Kidney tubule cell (primary cell): ENCODE results near the gene GIGYF1.

ENCODE experiments used
- DNase-seq: peaks from one replicate; pipeline ENCODE4 v3.0.0-alpha.2; 2018; ENCODE audit warnings: low spot score

Gene GIGYF1

GRCh38 chr7:100684534-100685042 is 9.5 kb downstream of the GIGYF1 start:
- DNase-seq: no peak

DNA sequence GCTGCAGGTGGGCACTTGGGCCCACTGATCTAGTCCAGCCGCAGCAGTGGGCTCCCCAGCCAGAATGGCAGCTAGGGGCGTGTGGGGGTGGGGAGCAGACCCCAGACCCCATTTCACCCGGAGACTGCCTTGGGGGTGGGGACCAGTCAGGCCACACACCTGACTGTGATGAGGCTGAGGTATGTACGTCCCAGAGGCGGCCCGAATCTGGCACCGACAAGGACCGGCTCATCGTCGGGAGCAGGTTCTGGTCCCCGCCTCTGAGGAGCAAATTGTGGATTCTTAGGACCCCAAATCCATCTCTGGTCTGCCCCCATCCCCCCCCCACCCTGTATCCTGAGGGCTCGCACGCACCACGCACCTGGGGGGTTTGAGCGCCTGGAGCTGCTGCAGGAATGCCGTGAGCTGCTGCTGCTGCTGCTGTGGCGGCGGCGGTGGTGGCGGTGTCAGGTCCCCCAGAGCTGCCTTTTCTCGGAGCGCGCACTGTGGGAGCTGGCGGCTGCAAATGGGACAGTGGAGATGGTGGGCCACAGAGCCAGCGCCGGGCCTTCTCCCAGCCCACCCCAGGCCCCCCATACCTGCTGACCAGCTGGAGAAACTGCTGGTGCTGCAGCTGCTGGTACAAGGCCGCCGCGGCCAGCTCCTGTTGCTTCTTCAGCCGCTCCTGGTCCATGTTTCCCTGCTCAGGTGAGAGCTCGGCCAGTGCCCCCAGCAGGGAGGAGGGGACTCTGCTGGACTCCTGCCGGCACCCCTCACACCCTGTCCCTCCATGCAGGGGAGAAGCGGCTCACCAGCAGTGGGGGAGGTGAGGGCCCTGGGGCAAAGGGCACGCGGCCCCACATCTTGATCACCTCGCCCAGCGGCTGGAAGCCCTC is 10.2 kb downstream of the GIGYF1 start:
- DNase-seq: no peak

- DNase-seq: no peak
Observed at GRCh38 chr7:100682991-100683658, 10.9 kb downstream of the GIGYF1 start.

- no peak for DNase-seq
Observed at GRCh38 chr7:100682228-100682741, 11.8 kb downstream of the GIGYF1 start.

DNA sequence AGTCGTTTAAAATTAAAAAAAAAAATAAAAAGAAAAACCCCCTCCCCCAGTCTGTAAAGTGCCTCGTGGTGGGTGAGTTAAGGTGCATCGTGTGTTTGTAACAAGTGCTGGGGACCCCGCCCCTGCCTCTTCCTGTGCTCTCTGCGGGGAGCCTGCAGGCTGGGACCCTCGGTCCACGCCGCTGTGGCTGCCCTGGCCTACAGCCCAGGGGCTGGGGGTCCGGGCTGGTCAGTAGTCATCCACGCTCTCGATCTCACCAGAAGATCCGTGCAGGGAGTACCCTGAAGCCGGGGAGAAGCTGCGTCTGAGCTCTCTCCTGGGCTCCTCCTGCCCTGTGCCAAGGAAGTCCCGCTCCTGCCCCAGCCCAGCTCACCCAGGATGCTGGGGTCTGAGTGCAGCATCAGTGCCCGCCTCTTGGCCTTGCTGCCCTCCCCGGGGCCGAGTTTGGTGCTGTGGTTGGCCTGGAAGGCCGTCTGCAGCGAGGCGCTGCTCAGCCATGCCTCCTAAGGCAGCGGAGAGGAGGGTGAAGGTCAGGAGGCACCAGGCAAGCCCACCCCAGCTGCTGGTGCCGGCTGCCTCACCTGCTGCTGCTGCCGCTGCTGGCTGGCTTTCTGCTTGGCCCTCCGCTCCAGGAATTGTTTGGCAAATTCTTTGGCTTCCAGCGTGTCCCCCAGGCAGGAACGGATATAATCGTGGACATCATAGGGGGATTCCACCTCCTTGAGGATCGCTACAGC is 12.4 kb downstream of the GIGYF1 start:
- no peak for DNase-seq

DNA sequence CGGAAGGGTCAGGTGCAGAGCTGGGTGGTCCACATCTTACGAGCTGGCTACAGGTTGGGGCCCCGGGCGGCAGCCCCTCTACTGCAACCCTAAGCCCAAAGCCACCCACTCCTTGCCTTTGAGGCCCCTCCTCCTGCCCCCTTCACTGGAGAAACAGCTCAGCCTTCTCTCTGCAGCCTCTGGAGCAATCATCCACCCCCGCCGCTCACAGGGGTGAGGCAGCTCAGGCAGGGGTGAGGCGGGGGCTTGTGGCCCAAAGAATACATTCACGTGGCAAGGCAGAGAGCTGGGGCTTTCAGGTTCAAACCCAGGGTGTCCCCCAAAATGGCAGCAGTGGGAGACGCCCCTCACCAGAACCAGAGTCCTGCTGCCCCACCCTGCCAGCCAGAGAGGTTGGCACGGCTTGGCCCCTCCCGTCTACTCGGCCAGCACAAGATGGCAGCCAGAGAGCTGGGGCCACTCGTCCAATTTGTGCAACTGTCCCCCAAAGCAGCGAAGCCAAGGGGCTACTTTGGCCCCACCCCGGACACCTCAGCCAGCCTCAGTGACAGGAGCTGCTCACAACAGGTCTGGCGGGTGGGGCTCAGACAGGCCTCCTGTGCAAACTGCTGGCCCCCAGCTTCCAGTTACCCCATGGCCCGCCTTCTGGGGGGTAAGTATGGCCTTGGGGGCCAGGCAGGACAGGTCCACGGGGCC is 13.3 kb downstream of the GIGYF1 start:
- no peak for DNase-seq

- DNase-seq: no peak
Observed at GRCh38 chr7:100679927-100680575, 14.0 kb downstream of the GIGYF1 start.

DNA sequence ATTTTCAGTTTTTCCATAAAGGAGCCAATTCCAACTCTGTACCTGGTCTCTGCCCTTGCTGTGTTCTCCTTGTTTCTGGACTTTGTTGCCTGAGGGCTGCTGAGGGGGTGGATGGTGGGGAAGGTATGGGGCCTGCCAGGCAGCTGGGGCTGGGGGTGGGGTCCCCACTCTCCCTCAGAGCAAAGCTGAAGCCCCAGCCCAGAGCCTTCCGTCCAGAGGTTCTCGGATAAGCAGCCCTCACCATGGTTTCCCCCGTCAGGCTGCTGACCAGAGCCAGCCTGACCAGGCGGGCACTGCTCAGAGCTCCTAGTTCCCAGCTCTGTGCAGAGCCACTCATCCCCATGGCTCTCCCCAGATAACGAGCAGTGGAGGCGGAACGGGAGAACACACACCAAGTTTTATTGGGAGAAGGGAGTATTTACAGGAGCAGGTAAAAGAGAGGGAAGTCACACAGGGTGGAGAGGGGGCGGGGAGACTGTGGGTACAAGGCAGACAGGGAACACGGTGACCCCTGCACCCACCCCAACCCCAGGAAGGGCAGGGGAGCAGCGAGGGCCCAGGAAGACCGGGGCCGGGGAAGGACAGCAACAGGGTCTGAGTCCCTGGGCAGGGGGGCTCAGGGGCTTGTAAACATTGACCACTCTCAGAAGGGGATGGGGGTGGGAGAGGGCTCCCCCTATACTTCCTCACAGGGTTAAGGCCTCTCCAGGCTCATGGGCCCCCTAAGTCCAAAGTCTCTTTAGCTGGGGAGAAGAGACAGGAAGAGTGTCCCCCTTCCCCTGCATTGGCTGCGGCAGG is 14.7 kb downstream of the GIGYF1 start:
- DNase-seq: no peak

- no peak for DNase-seq
Observed at GRCh38 chr7:100678291-100678984, 15.6 kb downstream of the GIGYF1 start.

- no peak for DNase-seq
Observed at GRCh38 chr7:100677308-100678267, 16.5 kb downstream of the GIGYF1 start.

GRCh38 chr7:100676501-100677306 is 17.3 kb downstream of the GIGYF1 start:
- no peak for DNase-seq

DNA sequence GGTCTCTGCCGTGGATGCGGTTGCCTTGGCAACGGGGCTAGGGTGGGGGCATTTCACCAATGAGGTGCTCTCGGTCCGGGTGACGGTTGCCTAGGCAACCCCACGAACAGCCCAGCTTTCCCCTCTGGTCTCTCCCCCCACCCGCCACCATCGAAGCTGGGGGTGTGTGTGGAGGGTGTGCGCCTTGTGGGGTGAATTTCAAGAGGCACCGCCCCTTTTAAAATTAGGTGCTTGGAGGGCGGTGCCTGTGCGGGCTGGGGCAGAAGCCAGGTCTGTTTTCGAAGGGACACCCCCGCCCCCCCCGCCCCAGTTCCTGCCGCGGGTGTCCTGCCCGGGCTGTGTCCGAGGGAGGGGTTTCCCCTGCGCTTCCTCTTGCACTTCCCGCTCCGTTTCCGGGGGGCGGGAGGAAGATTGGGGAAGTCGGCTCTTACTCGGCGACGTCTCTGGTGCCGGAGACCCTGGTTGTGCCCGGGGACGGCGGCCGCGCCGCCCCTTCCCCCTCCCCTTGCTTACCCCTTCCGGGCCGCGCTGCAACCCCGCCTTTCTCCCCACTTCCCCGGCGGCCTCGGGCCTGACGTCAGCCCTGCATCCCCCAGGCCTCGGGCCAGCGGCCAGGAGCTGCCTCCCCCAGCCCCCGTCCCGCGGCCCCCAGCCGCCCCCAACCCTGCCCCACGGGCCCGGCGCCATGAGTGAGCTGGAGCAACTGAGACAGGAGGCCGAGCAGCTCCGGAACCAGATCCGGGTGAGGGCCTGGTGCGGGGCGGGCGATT is 18.3 kb downstream of the GIGYF1 start:
- DNase-seq: peak; percentile 80

DNA sequence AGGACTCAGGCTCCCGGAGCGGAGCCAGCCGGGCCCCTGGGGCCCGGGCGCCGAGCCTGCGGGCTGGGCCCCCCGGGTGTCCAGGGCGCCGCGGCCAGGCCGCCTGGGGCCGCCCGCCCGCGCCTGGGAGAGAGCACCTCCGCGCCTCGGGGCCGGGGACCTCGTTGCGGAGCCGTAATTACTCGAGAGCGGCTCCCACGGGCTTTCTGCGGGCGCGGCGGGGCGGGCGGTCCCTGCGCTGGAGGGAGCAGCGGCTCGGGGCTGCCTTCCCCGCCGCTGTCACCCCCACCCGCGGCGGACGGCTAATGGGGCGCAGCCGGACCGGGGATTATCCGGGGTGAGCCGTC is 19.0 kb downstream of the GIGYF1 start:
- no peak for DNase-seq

DNA sequence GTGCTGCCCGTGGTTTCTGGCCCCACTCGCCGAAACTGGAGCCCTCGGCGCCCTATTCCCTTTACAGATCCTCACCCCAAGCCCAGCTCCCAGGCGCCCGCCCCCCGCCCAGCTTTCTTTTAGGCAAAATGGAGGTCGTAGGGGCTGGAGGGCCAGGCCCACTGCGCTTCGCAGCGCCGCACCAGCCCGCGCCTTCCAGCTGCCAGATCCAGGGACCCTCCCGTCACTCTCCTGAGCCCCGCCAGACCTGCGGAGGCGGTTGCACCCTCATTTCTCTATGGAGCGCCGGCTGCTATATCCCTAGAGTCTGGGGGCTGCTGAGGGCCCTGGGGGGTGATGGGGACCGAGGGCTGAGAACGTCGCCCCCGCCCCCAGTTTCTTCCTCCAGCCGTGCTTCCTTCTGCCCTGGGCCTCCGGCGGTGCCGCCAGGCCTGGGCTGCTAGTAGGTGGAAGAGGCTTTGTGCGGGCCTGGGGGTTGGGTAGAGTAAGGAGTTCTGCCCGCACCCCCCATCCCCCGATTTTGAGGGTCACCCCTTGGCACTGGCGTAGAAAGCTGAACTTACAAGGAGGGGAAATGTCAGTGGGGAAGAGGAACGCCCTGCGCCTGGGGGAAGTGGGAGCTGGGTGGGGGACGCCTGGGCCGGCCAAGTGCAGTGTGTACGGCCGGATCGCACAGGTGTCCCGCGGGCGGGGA is 19.5 kb downstream of the GIGYF1 start:
- peak; percentile 22 for DNase-seq

DNA sequence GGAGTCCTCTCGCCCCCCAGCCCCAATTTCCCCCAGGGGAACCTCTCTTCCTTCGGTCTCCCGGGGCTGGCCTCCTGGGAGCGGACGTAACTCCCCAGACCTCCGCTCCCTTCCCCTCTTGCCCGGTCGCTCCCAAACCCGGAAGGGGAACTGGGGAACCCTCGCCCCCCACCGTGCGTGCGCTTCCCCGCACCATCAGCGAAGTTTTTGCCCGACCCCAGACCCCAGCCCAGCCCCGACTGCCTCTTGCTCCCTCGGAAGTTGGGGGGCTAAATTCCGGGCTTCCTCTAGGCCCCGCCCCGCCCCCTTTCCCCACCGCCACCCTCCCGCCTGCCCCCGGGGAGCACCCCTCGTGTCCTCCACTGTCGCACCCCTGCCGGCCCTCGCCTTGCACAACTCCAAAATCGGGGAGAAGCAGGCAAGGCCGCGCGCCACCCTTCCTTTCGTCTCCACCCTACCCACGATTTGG is 20.1 kb downstream of the GIGYF1 start:
- DNase-seq: no peak

- DNase-seq: peak; percentile 99
Observed at GRCh38 chr7:100673302-100673941, 20.6 kb downstream of the GIGYF1 start, which contains the start of gene GNB2. Gene GNB2, plus strand, starts transcription at chr7:100673740. Its CDS starts 2,526 bp downstream, at chr7:100676266.
